ELR (cell line): ENCODE results near the gene SPANXB1.
"Not testable (repeated sequence)": the region's sequence is repeated elsewhere in the genome, so short reads cannot be mapped to it uniquely, and the experiment has no call there.

ENCODE experiments used
- DNase-seq: peaks from one replicate; pipeline ENCODE4 v3.0.0-alpha.2; 2015; ENCODE audit warnings: low read depth

Gene SPANXB1

GRCh38 chrX:141002568-141002967, at the start of gene SPANXB1:
Gene SPANXB1 (plus strand): TSS chrX:141002594. CDS start chrX:141002694, 100 bp downstream.
- DNase-seq, result not testable (repeated sequence)

- no peak for DNase-seq
These were observed 35.4 kb upstream of the SPANXB1 start for GRCh38 chrX:140967036-140967435.

- no peak for DNase-seq
These were observed 31.1 kb upstream of the SPANXB1 start for GRCh38 chrX:140971099-140971795.

GRCh38 chrX:140975472-140975871, 26.9 kb upstream of the SPANXB1 start:
- DNase-seq, result no peak

DNA sequence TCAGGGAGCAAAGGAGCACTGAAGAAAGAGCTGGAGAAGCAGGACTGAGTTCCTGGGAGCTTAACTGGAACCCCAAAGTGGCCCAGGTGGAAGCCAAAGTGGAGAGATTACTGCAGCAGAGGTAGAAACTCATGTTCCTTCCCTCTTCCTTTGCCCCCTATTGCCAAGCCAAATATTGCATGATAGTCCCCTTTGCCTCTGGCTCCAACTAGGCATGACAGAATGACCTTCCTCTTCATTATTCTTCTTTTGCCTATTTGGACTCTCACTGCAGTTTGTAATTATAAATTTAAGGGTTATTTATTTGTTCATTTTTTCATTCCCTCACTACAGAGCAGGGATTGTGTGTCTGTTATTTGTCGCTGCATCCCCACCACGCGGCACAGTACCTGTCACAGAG, 22.1 kb upstream of the SPANXB1 start:
- DNase-seq, result no peak

DNA sequence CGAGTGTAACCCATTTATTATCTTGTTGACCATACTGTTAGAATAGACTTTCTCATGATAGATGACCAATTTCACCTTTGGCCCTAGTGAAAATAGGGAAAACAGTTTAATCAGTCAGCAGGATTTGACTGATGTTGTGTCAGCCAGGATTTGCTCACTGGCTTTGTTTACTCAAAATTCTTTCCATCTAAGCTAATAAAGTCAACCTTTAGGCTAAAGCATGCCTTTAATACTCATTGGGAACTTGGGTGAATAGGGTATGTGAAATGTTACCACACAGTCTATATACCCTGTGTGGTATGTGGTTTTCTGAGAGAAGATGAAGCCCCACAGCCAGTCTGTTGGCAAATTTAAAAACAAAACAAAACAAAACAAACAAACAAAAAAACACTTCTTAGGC, 18.7 kb upstream of the SPANXB1 start:
- no peak for DNase-seq

GRCh38 chrX:141005243-141005642, 2.8 kb downstream of the SPANXB1 start:
- DNase-seq, result not testable (repeated sequence)

DNA sequence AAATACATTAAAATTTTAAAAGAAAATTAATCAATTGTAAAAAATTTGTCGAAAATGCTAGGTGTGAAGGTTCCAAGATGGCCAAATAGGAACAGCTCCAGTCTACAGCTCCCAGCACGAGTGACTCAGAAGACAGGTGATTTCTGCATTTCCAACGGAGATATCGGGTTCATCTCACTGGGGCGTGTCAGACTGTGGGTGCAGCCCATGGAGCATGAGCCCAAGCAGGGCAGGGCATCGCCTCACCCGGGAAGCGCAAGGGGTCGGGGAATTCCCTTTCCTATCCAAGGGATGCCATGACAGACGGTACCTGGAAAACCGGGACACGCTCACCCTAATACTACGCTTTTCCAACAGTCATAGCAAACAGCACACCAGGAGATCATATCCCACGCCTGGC, 41.9 kb downstream of the SPANXB1 start:
- DNase-seq, result not testable (repeated sequence)

- DNase-seq, result not testable (repeated sequence)
These were observed 47.5 kb downstream of the SPANXB1 start for GRCh38 chrX:141049878-141050277.

- DNase-seq, result peak; percentile 1
These were observed 49.7 kb downstream of the SPANXB1 start for GRCh38 chrX:141052098-141052497.
